ENCODE data around the gene CYCS. TPM values are rescaled to one million over a fixed set of nuclear protein-coding genes. Genes with fewer than 3 reads are reported as not detected.

The CYCS gene
- total and polyA plus RNA-seq, 11 donors, result 125 to 774 (median 524) TPM

DNA sequence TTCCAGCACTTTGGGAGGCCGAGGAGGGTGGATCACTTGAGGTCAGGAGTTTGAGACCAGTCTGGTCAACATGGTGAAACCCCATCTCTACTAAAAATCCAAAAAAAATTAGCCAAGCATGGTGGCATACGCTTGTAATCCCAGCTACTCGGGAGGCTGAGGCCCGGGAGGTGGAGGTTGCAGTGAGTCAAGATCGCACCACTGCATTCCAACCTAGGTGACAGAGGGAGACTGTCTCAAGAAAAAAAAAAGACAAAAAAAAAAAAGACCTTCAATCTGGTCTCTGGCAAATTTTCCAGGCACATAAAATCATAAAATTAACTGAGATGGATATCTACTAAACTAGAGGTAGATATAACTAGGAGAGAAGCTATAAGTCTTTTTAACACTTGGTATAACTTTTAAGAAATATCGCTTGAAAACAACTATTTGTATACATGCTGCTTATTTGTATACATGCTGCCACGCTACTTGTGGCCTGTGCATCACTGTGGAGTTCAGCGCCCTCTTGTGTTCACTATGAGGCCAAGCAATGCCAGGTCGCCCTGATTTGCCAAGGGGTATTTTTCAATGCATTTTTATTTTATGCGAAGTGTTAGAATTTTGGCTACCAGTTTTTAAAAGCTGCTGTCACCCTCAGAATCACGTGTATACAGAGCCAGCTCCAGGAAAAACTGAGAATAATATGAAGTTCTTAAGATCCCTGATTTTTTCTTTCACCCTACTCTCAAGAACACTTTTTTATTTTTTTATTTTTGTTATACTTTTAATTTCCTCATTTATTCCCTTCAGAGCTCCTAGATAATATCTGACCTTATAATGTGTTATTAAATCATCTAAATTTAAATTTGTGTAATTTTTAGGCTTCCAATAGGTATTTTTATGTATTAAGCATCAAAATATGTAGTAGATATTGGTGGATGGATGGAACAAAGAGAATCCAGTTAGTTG lies 26.7 kb downstream of the CYCS start:
- Histone ChIP-seq H3K4me3 (no peak overlapping the region), H3K27me3 (no peaks in the 10 kb centered on the region), H3K9me3 (no peaks in the 10 kb centered on the region), H3K27ac (no peak overlapping the region), H3K36me3 (no peaks in the 10 kb centered on the region), H3K4me1 (peaks cover 0 to 3% (median 0%) of the 10 kb centered on the region in 12 donors)
- DNase-seq (peak in 4 of 5 donors; percentile 27 to 52 (median 40)), ATAC-seq (peak in 3 of 4 donors; percentile 59 to 78 (median 63))
- TF ChIP-seq POLR2A (IDR thresholded peaks at IDR 0.05), result no peak
- TF ChIP-seq, protein P1, sequence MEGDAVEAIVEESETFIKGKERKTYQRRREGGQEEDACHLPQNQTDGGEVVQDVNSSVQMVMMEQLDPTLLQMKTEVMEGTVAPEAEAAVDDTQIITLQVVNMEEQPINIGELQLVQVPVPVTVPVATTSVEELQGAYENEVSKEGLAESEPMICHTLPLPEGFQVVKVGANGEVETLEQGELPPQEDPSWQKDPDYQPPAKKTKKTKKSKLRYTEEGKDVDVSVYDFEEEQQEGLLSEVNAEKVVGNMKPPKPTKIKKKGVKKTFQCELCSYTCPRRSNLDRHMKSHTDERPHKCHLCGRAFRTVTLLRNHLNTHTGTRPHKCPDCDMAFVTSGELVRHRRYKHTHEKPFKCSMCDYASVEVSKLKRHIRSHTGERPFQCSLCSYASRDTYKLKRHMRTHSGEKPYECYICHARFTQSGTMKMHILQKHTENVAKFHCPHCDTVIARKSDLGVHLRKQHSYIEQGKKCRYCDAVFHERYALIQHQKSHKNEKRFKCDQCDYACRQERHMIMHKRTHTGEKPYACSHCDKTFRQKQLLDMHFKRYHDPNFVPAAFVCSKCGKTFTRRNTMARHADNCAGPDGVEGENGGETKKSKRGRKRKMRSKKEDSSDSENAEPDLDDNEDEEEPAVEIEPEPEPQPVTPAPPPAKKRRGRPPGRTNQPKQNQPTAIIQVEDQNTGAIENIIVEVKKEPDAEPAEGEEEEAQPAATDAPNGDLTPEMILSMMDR (IDR thresholded peaks at IDR 0.05), result peak; percentile 74 to 92 (median 82)
- 27 to 36% (median 30%) methylated on average over 11 of the region's 11 CpGs for WGBS, 4 donors
- intact Hi-C loops (cut with DNase I), result loop anchor here in 1 of 10 donors (2.0 kb wide), 1 partner anchor 60 kb away; no protein-coding TSS in a partner anchor

DNA sequence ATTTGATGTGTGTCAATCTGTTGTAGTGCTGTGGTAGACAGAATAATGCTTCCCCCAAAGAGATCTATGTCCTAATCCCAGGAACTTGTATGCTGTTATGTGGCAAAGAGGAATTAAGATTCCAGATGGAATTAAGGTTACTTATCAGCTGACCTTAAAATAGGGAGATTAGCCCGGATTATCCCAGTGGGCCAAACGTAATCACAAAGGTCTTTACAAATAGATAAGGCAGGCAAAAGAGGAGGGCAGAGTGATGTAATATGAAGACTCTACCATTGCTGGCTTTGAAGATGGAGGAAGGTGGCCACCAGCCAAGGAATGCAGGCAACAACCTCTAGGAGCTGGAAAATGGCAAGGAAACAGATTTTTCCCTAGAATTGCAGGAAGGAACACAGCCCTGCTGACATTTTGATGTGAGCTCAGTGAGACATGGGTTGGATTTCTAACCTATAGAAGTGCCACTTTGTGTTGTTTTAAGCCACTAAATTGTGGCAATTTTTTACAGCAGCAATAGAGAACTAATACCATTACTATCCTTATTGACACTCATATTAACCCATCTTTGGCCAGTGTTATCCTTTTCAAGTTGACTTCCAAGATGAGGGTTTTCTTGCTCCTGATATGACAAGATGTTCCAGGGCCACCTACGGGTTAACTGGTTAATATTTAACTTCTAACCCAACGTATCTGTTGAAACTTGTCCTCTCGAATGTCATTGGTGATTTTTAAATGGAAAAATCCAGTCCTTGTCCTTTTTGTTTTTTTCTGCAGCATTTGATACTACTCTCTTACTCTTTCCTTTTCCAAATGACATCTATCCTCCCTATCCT lies 29.3 kb downstream of the CYCS start:
- Histone ChIP-seq H3K27me3 (no peaks in the 10 kb centered on the region), H3K4me3 (no peak overlapping the region), H3K27ac (no peak overlapping the region), H3K36me3 (no peaks in the 10 kb centered on the region), H3K4me1 (peaks cover 0 to 3% (median 0%) of the 10 kb centered on the region in 12 donors), H3K9me3 (no peaks in the 10 kb centered on the region)
- TF ChIP-seq POLR2A (IDR thresholded peaks at IDR 0.05), result no peak
- TF ChIP-seq, protein P1 (IDR thresholded peaks at IDR 0.05), result no peak
- WGBS, 4 donors, result 51 to 72% (median 57%) methylated on average over 5 of the region's 5 CpGs
- intact Hi-C loops (cut with DNase I), result loop anchor here in 3 of 10 donors (2.0 kb wide), 2 partner anchors 275 to 283 kb away; no protein-coding TSS in a partner anchor
- no peak for ATAC-seq
- no peak for DNase-seq

DNA sequence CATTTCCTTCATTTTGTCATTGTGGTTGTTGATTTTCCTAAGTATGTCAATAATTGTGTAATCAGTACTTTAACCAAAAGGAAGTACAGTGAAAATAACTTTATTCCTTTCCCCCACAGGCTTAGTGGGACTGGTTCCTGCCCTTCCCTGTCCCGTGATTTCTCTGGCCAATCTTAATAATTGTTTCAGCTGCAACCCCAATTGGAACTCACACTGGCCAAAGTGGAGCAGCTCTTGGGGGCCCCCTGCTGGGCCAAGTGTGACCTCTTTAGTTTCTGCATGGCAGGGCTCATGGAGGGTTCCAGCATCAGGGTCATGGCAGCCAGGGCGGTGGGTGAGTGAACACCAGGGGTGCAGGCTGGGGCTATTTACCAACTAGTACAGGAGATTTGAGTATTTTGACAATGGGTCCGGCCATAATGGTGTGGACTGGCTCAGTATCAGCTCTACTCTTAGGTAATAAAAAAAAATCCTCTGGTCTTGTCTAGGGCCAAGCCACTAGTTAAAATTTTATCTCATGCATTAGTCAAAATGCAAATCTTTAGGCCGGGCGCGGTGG lies 31.7 kb downstream of the CYCS start:
- Histone ChIP-seq H3K4me1 (peaks cover 0 to 3% (median 0%) of the 10 kb centered on the region in 12 donors), H3K36me3 (no peaks in the 10 kb centered on the region), H3K9me3 (no peaks in the 10 kb centered on the region), H3K4me3 (no peak overlapping the region), H3K27me3 (no peaks in the 10 kb centered on the region), H3K27ac (no peak overlapping the region)
- intact Hi-C loops (cut with DNase I), result loop anchor here in 5 of 10 donors (5.0 kb wide), 2 partner anchors 276 to 281 kb away; no protein-coding TSS in a partner anchor
- ATAC-seq (peak in 3 of 4 donors; percentile 78 to 91 (median 80)), DNase-seq (peak; percentile 39 to 83 (median 67))
- TF ChIP-seq POLR2A (IDR thresholded peaks at IDR 0.05), result no peak
- TF ChIP-seq, protein P1 (IDR thresholded peaks at IDR 0.05), result peak; percentile 56 to 79 (median 70)
- WGBS, 4 donors, result 71 to 78% (median 76%) methylated on average over 6 of the region's 6 CpGs
